ENCODE measurements around the gene EEF1AKMT1. TPM values are rescaled to one million over a fixed set of nuclear protein-coding genes. Genes with fewer than 3 reads are reported as not detected.

EEF1AKMT1 gene
- total RNA-seq = 8.1 and 10.3 TPM in 2 replicates

GRCh38 chr13:20773194-20774080, at the start of gene EEF1AKMT1:
EEF1AKMT1 (minus strand) TSS chr13:20773961; CDS start chr13:20757598, 16,363 bp downstream.

GRCh38 chr13:20702915-20703779, 70.6 kb downstream of the EEF1AKMT1 start, which contains the start of gene IL17D:
IL17D (plus strand) TSS chr13:20703699; CDS start chr13:20704002, 303 bp downstream.

Other genes starting within 250 kb of the EEF1AKMT1 start
- gene CRYL1, start 248.1 kb downstream of the EEF1AKMT1 start, total RNA-seq = 16.3 and 17.9 TPM in 2 replicates
- gene IFT88, start 206.8 kb downstream of the EEF1AKMT1 start, total RNA-seq = 9.3 and 9.9 TPM in 2 replicates
- gene IL17D, start 70.3 kb downstream of the EEF1AKMT1 start, total RNA-seq = 4.3 and 5.8 TPM in 2 replicates
- 6.1 and 8.3 TPM in 2 replicates for gene XPO4, start 128.8 kb upstream of the EEF1AKMT1 start, total RNA-seq